HUES64 (cell line): ENCODE measurements around the gene EXOC8.
A peak's percentile ranks its signal among the peaks of the same experiment; 100 is the strongest.
"Not testable (repeated sequence)": the region's sequence is repeated elsewhere in the genome, so short reads cannot be mapped to it uniquely, and the experiment has no call there.

Experiments
- H3K27ac ChIP-seq: 2 replicates; pipeline ENCODE4 v1.7.0; 2013; ENCODE audit warnings: low read depth, low read length, inconsistent platforms
- H3K27me3 ChIP-seq: 2 replicates; pipeline ENCODE4 v1.6.1; 2013; ENCODE audit warnings: mild to moderate bottlenecking, low read length; ENCODE audit not compliant: insufficient read depth
- H3K36me3 ChIP-seq: 2 replicates; pipeline ENCODE4 v1.6.1; 2013; ENCODE audit warnings: mild to moderate bottlenecking, low read length; ENCODE audit not compliant: insufficient read depth
- H3K4me1 ChIP-seq: 2 replicates; pipeline ENCODE4 v1.6.1; 2013; ENCODE audit warnings: mild to moderate bottlenecking, low read length, moderate library complexity; ENCODE audit not compliant: insufficient read depth
- H3K4me3 ChIP-seq: 2 replicates; pipeline ENCODE4 v1.5.1; 2013; ENCODE audit warnings: mild to moderate bottlenecking, low read length, moderate library complexity
- H3K9ac ChIP-seq: 2 replicates; pipeline ENCODE4 v1.6.1; 2013; ENCODE audit warnings: mild to moderate bottlenecking, low read depth, low read length
- H3K9me3 ChIP-seq: 2 replicates; pipeline ENCODE4 v1.6.1; 2013; ENCODE audit warnings: low read depth, low read length; ENCODE audit not compliant: insufficient read depth
- WGBS: fragments of 150-250, 120-280 bp; methylation state at CpG from one replicate; pipeline ENCODE4 v1.1.7; 2013; ENCODE audit warnings: missing lambda C conversion rate; 5-methylcytosine and 5-hydroxymethylcytosine counted together

Gene EXOC8

GRCh38 chr1:231351816-231352215 lies 14.2 kb upstream of the EXOC8 start:
- Histone ChIP-seq H3K27me3 (no peaks in the 10 kb centered on the region), H3K36me3 (peaks cover 72% of the 10 kb centered on the region), H3K4me3 (no peak overlapping the region), H3K4me1 (no peaks in the 10 kb centered on the region), H3K9ac (no peak overlapping the region), H3K9me3 (no peaks in the 10 kb centered on the region), H3K27ac (no peak overlapping the region)
- WGBS: 100% methylated on average over 1 of the region's 2 CpGs

GRCh38 chr1:231348856-231349255 lies 11.2 kb upstream of the EXOC8 start:
- not testable (repeated sequence) for H3K27me3 ChIP-seq

GRCh38 chr1:231348442-231348841 lies 10.8 kb upstream of the EXOC8 start:
- Histone ChIP-seq H3K27ac (no peak overlapping the region), H3K9ac (no peak overlapping the region), H3K4me1 (no peaks in the 10 kb centered on the region), H3K36me3 (peaks cover 78% of the 10 kb centered on the region), H3K9me3 (no peaks in the 10 kb centered on the region), H3K4me3 (no peak overlapping the region), H3K27me3 (no peaks in the 10 kb centered on the region)
- 96% methylated on average over 3 of the region's 4 CpGs for WGBS

More at GRCh38 chr1:231348856-231349255, 11.2 kb upstream of the EXOC8 start:
- not testable (repeated sequence) for H3K27ac ChIP-seq, H3K9ac ChIP-seq, H3K4me3 ChIP-seq, H3K4me1 ChIP-seq, H3K9me3 ChIP-seq
- WGBS: 89% methylated on average over 1 of the region's 1 CpG
- H3K36me3 ChIP-seq: peaks cover 77% of the 10 kb centered on the region

GRCh38 chr1:231347961-231348360 lies 10.3 kb upstream of the EXOC8 start:
- 96% methylated on average over 4 of the region's 4 CpGs for WGBS
- no peak overlapping the region for H3K4me3 ChIP-seq
- H3K9me3 ChIP-seq: no peaks in the 10 kb centered on the region
- no peaks in the 10 kb centered on the region for H3K4me1 ChIP-seq
- no peak overlapping the region for H3K27ac ChIP-seq
- peaks cover 78% of the 10 kb centered on the region for H3K36me3 ChIP-seq
- H3K27me3 ChIP-seq: no peaks in the 10 kb centered on the region
- no peak overlapping the region for H3K9ac ChIP-seq

- WGBS: 97% methylated on average over 6 of the region's 6 CpGs
- Histone ChIP-seq H3K4me1 (peaks cover 20% of the 10 kb centered on the region; the same call in 1 of the 2 replicates), H3K27me3 (no peaks in the 10 kb centered on the region), H3K9me3 (no peaks in the 10 kb centered on the region), H3K4me3 (no peak overlapping the region), H3K9ac (no peak overlapping the region), H3K27ac (no peak overlapping the region), H3K36me3 (peaks cover 36% of the 10 kb centered on the region)
Measured at GRCh38 chr1:231340328-231341013, 2.8 kb upstream of the EXOC8 start.

GRCh38 chr1:231338270-231339128 lies 847 bp upstream of the EXOC8 start, which contains the start of gene SPRTN:
Gene SPRTN (plus strand): TSS chr1:231338293. CDS start chr1:231338384, 91 bp downstream.
- Histone ChIP-seq H3K9me3 (no peaks in the 10 kb centered on the region), H3K27me3 (no peaks in the 10 kb centered on the region), H3K27ac (peak within 1 kb of the TSS; percentile 97), H3K36me3 (peaks cover 24% of the 10 kb centered on the region), H3K4me1 (peaks cover 26% of the 10 kb centered on the region), H3K4me3 (peak within 1 kb of the TSS; percentile 87), H3K9ac (peak within 1 kb of the TSS; percentile 87)
- WGBS: 4% methylated on average over 43 of the region's 43 CpGs

- WGBS: 1% methylated on average over 32 of the region's 32 CpGs
- Histone ChIP-seq H3K36me3 (peaks cover 18% of the 10 kb centered on the region), H3K4me3 (peak overlapping the region; percentile 87), H3K27ac (peak overlapping the region; percentile 97), H3K27me3 (no peaks in the 10 kb centered on the region), H3K9ac (peak overlapping the region; percentile 80), H3K9me3 (no peaks in the 10 kb centered on the region), H3K4me1 (peaks cover 31% of the 10 kb centered on the region)
Measured at GRCh38 chr1:231337043-231337471, 595 bp downstream of the EXOC8 start.

GRCh38 chr1:231335663-231336602 lies 1.7 kb downstream of the EXOC8 start:
- Histone ChIP-seq H3K27me3 (no peaks in the 10 kb centered on the region), H3K27ac (no peak overlapping the region), H3K4me1 (peaks cover 31% of the 10 kb centered on the region), H3K4me3 (peak overlapping the region; percentile 87), H3K9ac (peak overlapping the region; percentile 80; the same call in 1 of the 2 replicates), H3K36me3 (peaks cover 7% of the 10 kb centered on the region), H3K9me3 (no peaks in the 10 kb centered on the region)
- 79% methylated on average over 21 of the region's 21 CpGs for WGBS

- Histone ChIP-seq H3K9ac (no peak overlapping the region; the same call in 1 of the 2 replicates), H3K4me1 (peaks cover 31% of the 10 kb centered on the region), H3K9me3 (no peaks in the 10 kb centered on the region), H3K27ac (no peak overlapping the region), H3K36me3 (no peaks in the 10 kb centered on the region), H3K27me3 (no peaks in the 10 kb centered on the region), H3K4me3 (peak overlapping the region; percentile 87; the same call in 1 of the 2 replicates)
- WGBS: 96% methylated on average over 5 of the region's 6 CpGs
Measured at GRCh38 chr1:231334952-231335351, 2.7 kb downstream of the EXOC8 start.

- WGBS: 50% methylated on average over 1 of the region's 1 CpG
- Histone ChIP-seq H3K9ac (peak overlapping the region; percentile 51; the same call in 1 of the 2 replicates), H3K9me3 (no peaks in the 10 kb centered on the region), H3K27me3 (no peaks in the 10 kb centered on the region), H3K4me1 (peaks cover 24% of the 10 kb centered on the region), H3K36me3 (no peaks in the 10 kb centered on the region), H3K27ac (no peak overlapping the region), H3K4me3 (peak overlapping the region; percentile 87)
Measured at GRCh38 chr1:231334079-231334666, 3.5 kb downstream of the EXOC8 start.
